ENCODE data around the gene PYURF.

Gene PYURF

DNA sequence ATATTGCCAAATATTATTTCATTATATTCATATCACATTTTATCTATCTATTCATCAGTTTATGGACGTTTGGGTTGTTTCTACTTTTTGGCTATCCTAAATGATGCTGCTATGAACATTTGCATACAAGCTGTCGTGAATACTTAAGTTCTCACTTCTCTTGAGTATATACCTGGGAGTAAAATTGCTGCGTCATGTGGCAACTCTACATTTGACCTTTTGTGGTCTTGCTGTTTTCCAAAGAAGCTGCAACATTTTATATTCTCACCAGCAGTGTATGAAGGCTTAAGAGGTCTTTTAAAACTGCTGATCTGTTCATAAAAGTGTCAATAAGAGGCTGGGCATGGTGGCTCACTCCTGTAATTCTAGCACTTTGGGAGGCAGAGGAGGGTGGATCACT, 5.8 kb downstream of the PYURF start:
- POLR2A ChIA-PET, result no interaction called here
- DNase-seq (ENCODE audit: extremely low spot score), result no peak
- TF ChIP-seq ZNF384 (IDR thresholded peaks at IDR 0.05) (no peak), SUZ12 (IDR thresholded peaks at IDR 0.05) (no peak), SP1 (IDR thresholded peaks at IDR 0.05) (no peak), ELF4 (IDR thresholded peaks at IDR 0.05) (no peak), NFRKB (IDR thresholded peaks at IDR 0.05) (no peak), ARNT (IDR thresholded peaks at IDR 0.05) (no peak), LEF1 (IDR thresholded peaks at IDR 0.05; ENCODE audit: borderline replicate concordance) (no peak), HDGF (IDR thresholded peaks at IDR 0.05; ENCODE audit: borderline replicate concordance) (no peak), L3MBTL2 (conservative IDR thresholded peaks at IDR 0.05) (no peak), TARDBP (IDR thresholded peaks at IDR 0.05) (no peak), FOXM1 (IDR thresholded peaks at IDR 0.05; ENCODE audit: borderline replicate concordance) (no peak), BHLHE40 (IDR thresholded peaks at IDR 0.05; ENCODE audit: borderline replicate concordance) (no peak), FOXA1 (IDR thresholded peaks at IDR 0.05) (no peak), FOXK2 (IDR thresholded peaks at IDR 0.05) (no peak), CTBP1 (IDR thresholded peaks at IDR 0.05; ENCODE audit: borderline replicate concordance) (no peak)
- TF ChIP-seq, protein P1, sequence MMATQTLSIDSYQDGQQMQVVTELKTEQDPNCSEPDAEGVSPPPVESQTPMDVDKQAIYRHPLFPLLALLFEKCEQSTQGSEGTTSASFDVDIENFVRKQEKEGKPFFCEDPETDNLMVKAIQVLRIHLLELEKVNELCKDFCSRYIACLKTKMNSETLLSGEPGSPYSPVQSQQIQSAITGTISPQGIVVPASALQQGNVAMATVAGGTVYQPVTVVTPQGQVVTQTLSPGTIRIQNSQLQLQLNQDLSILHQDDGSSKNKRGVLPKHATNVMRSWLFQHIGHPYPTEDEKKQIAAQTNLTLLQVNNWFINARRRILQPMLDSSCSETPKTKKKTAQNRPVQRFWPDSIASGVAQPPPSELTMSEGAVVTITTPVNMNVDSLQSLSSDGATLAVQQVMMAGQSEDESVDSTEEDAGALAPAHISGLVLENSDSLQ (IDR thresholded peaks at IDR 0.05), result no peak
- CTCF ChIA-PET, result no interaction called here

DNA sequence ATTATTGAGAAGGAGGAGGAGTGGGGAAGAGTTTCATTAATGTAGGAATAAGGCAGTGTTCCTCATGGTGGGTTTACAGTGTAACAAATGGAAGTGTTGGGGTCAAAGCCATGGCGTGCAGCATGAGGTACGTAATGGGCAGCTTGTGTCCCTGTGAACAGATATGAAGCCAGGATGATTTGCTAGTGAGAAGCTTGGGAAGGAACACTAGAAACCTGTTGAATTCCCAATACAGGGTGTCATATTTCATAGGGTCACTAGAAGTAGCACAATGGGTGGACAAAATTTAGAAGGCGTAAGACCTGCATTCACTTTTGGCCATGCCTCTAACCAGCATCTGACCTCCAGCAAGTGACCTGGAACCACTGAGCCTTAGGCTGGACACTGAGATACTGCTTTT, 6.8 kb downstream of the PYURF start:
- ChIA-PET POLR2A (no interaction called here), CTCF (interaction anchor here (1.2 to 4.4 kb wide), 2 partner anchors 298 to 301 kb away, joined by 3 to 36 read pairs; no protein-coding TSS in a partner anchor)
- DNase-seq (ENCODE audit: extremely low spot score), result no peak
- TF ChIP-seq SUZ12 (IDR thresholded peaks at IDR 0.05) (no peak), FOXM1 (IDR thresholded peaks at IDR 0.05; ENCODE audit: borderline replicate concordance) (no peak), HDGF (IDR thresholded peaks at IDR 0.05; ENCODE audit: borderline replicate concordance) (no peak), TARDBP (IDR thresholded peaks at IDR 0.05) (no peak), LEF1 (IDR thresholded peaks at IDR 0.05; ENCODE audit: borderline replicate concordance) (no peak), FOXK2 (IDR thresholded peaks at IDR 0.05) (no peak), BHLHE40 (IDR thresholded peaks at IDR 0.05; ENCODE audit: borderline replicate concordance) (no peak), ARNT (IDR thresholded peaks at IDR 0.05) (no peak), ELF4 (IDR thresholded peaks at IDR 0.05) (no peak), ZNF384 (IDR thresholded peaks at IDR 0.05) (no peak), FOXA1 (IDR thresholded peaks at IDR 0.05) (no peak), L3MBTL2 (conservative IDR thresholded peaks at IDR 0.05) (no peak), NFRKB (IDR thresholded peaks at IDR 0.05) (no peak), SP1 (IDR thresholded peaks at IDR 0.05) (no peak), CTBP1 (IDR thresholded peaks at IDR 0.05; ENCODE audit: borderline replicate concordance) (no peak)
- TF ChIP-seq, protein P1 (IDR thresholded peaks at IDR 0.05), result no peak

DNA sequence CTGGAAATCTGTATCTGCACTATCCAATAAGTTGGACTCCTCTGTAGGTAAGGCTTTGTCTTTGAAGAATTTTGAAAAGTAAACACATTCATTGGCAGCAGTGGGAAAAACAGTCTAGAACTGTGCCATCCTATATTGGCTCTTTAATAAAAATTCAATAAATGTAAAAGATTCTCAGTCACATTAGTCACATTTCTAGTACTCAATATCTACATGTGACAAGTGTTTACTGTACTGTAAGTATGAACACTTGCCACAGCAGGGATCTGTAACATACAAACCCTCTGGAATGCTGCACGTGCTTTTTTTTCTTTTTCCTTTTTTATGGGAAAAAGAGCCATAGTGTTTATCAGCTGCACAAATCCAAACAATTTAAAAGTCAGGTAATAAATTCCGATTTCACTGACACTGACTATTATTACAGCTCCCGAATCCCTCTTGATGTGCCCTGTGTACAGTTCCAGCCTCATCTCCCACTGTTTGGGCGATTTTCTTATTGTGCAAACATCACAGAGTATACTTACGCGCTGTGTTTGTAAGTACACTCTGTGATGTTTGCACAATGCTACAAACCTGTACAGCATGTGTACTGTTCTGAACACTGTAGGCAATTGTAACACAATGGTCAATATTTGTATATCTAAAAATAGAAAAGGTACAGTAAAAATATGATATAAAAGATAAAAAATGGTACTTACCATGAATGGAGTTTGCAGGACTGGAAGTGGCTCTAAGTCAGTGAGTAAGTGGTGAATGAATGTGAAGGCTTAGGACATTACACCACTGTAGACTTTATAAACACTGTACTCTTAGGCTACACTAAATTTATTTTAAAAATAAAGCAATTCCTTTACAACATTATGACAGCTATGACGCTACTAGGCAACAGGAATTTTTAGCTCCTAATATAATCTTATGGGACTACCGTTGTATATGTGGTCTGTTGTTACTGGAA, 8.7 kb downstream of the PYURF start:
- DNase-seq (ENCODE audit: extremely low spot score), result no peak
- POLR2A ChIA-PET, result interaction anchor here (1.7 kb wide), 1 partner anchor 8 kb away, joined by 6 read pairs; the partner anchor contains the start of gene PYURF
- TF ChIP-seq, protein P1 (IDR thresholded peaks at IDR 0.05), result no peak
- TF ChIP-seq HDGF (IDR thresholded peaks at IDR 0.05; ENCODE audit: borderline replicate concordance) (no peak), ELF4 (IDR thresholded peaks at IDR 0.05) (no peak), NFRKB (IDR thresholded peaks at IDR 0.05) (no peak), LEF1 (IDR thresholded peaks at IDR 0.05; ENCODE audit: borderline replicate concordance) (no peak), TARDBP (IDR thresholded peaks at IDR 0.05) (no peak), SP1 (IDR thresholded peaks at IDR 0.05) (no peak), FOXM1 (IDR thresholded peaks at IDR 0.05; ENCODE audit: borderline replicate concordance) (no peak), BHLHE40 (IDR thresholded peaks at IDR 0.05; ENCODE audit: borderline replicate concordance) (no peak), CTBP1 (IDR thresholded peaks at IDR 0.05; ENCODE audit: borderline replicate concordance) (no peak), ZNF384 (IDR thresholded peaks at IDR 0.05) (no peak), L3MBTL2 (conservative IDR thresholded peaks at IDR 0.05) (no peak), FOXK2 (IDR thresholded peaks at IDR 0.05) (no peak), SUZ12 (IDR thresholded peaks at IDR 0.05) (no peak)
- CTCF ChIA-PET, result interaction anchor here (0.6 to 4.4 kb wide), 13 partner anchors 8 to 482 kb away, joined by 3 to 36 read pairs (median 4); no protein-coding TSS in a partner anchor

DNA sequence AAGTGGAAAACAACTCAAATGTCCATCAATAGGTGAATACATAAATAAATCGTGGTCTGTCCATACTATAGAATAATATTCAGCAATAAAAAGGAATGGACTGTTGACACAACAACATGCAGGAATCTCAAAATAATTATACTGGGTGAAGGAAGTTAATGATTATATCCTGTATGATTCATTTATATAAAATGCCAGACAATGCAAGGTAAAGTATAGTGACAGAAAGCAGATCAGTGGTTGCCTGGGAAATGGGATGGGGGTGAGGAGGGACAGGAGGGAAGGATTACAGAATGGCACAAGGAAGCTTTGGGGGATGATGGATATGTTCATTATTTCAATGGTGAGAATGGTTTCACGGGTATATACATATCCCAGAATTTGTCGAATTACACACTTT, 12.3 kb downstream of the PYURF start:
- no peak for TF ChIP-seq FOXK2 (IDR thresholded peaks at IDR 0.05)
- DNase-seq (ENCODE audit: extremely low spot score), result no peak
- CTCF ChIA-PET, result no interaction called here
- POLR2A ChIA-PET, result no interaction called here

DNA sequence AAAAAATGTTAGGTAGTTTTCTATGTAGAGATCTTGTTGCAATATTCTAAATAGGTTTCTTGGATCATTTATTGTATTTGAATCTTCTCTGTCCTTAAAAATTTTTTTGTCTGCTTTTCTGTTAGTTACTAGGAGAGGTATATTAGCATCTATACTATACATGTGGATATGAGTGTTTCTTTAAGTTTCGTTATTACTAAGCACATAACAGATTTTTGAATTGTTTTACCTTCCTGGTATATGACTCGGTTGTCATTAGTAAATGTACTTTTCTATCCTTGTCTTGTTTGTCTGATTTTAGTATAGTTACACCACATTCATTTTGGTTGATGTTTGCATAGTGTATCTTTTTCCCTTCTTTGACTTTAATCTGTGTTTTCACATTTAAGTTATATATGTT, 20.2 kb downstream of the PYURF start:
- ChIA-PET POLR2A (no interaction called here), CTCF (interaction anchor here (1.3 kb wide), 1 partner anchor 12 kb away, joined by 4 read pairs; no protein-coding TSS in a partner anchor)
- TF ChIP-seq SUZ12 (IDR thresholded peaks at IDR 0.05), result no peak
- no peak for TF ChIP-seq ZNF384 (IDR thresholded peaks at IDR 0.05)
- TF ChIP-seq, protein P1 (IDR thresholded peaks at IDR 0.05), result no peak
- no peak for TF ChIP-seq FOXA1 (IDR thresholded peaks at IDR 0.05)
- TF ChIP-seq FOXM1 (IDR thresholded peaks at IDR 0.05; ENCODE audit: borderline replicate concordance), result no peak
- no peak for TF ChIP-seq NFRKB (IDR thresholded peaks at IDR 0.05)
- TF ChIP-seq TARDBP (IDR thresholded peaks at IDR 0.05), result no peak
- no peak for TF ChIP-seq FOXK2 (IDR thresholded peaks at IDR 0.05)
- TF ChIP-seq CTBP1 (IDR thresholded peaks at IDR 0.05; ENCODE audit: borderline replicate concordance), result no peak
- no peak for TF ChIP-seq ELF4 (IDR thresholded peaks at IDR 0.05)
- no peak for TF ChIP-seq L3MBTL2 (conservative IDR thresholded peaks at IDR 0.05)
- no peak for TF ChIP-seq LEF1 (IDR thresholded peaks at IDR 0.05; ENCODE audit: borderline replicate concordance)
- no peak for TF ChIP-seq SP1 (IDR thresholded peaks at IDR 0.05)
- TF ChIP-seq ARNT (IDR thresholded peaks at IDR 0.05), result no peak
- TF ChIP-seq HDGF (IDR thresholded peaks at IDR 0.05; ENCODE audit: borderline replicate concordance), result no peak
- TF ChIP-seq BHLHE40 (IDR thresholded peaks at IDR 0.05; ENCODE audit: borderline replicate concordance), result no peak
- DNase-seq (ENCODE audit: extremely low spot score), result no peak
